RPMI8226 (cell line): ENCODE measurements around the gene KRCC1.
"Not testable (repeated sequence)": the region's sequence is repeated elsewhere in the genome, so short reads cannot be mapped to it uniquely, and the experiment has no call there.

Experiments used
- DNase-seq: peaks from one replicate; pipeline ENCODE4 v3.0.0-alpha.2; 2015

KRCC1 gene

GRCh38 chr2:87996570-87996969 is 59.0 kb downstream of the KRCC1 start:
- no peak for DNase-seq

- no peak for DNase-seq
These were observed 59.8 kb downstream of the KRCC1 start for GRCh38 chr2:87995756-87996155.

- not testable (repeated sequence) for DNase-seq
These were observed 61.2 kb downstream of the KRCC1 start for GRCh38 chr2:87994304-87994850.

GRCh38 chr2:87992569-87992968 is 63.0 kb downstream of the KRCC1 start:
- DNase-seq, result not testable (repeated sequence)

- DNase-seq, result not testable (repeated sequence)
These were observed 68.1 kb downstream of the KRCC1 start for GRCh38 chr2:87987473-87987872.

- DNase-seq, result not testable (repeated sequence)
These were observed 69.7 kb downstream of the KRCC1 start for GRCh38 chr2:87985902-87986301.

GRCh38 chr2:87981182-87981581 is 74.4 kb downstream of the KRCC1 start:
- not testable (repeated sequence) for DNase-seq
